Stimulated activated CD8-positive, alpha-beta memory T cell treated with anti-CD3 and anti-CD28 coated beads, Interleukin-4, amount 100 ng/mL, for 24 hours (primary cell): ENCODE results near the gene SLC23A2.
"Not testable (repeated sequence)": the region's sequence is repeated elsewhere in the genome, so short reads cannot be mapped to it uniquely, and the experiment has no call there.

Experiments
- DNase-seq: peaks from one replicate; pipeline ENCODE4 v3.0.0-alpha.2; 2020; ENCODE audit warnings: low read depth

Gene SLC23A2

GRCh38 chr20:4936392-4936850 lies 64.9 kb downstream of the SLC23A2 start:
- DNase-seq, result no peak

- DNase-seq, result no peak
Measured at GRCh38 chr20:4932061-4932460, 69.2 kb downstream of the SLC23A2 start.

GRCh38 chr20:4929686-4930397 lies 71.5 kb downstream of the SLC23A2 start:
- DNase-seq, result no peak

GRCh38 chr20:4926531-4927156 lies 74.7 kb downstream of the SLC23A2 start:
- no peak for DNase-seq

- DNase-seq, result no peak
Measured at GRCh38 chr20:4925842-4926530, 75.3 kb downstream of the SLC23A2 start.

- DNase-seq, result no peak
Measured at GRCh38 chr20:4924446-4924845, 76.9 kb downstream of the SLC23A2 start.

DNA sequence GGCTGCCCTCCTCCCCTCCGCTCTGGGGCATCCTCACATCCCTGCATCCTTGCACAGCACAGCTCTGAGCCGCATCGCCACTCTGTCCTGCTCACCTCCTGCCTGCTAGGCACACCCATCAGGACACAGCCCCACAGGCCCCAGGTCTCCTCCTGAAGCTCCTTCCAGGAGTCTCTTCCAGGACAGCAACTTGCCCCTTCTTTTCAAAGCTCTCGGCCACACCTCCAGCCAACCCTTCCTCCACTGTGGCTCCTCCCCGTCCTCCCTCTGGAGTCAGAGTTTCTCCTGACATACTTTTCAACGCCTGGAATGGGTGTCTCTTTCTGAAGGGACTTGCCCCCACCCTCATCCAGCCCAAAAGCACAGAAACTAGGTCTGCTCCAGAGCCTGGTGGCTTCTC lies 77.3 kb downstream of the SLC23A2 start:
- no peak for DNase-seq

GRCh38 chr20:4922186-4922585 lies 79.1 kb downstream of the SLC23A2 start:
- DNase-seq, result no peak

DNA sequence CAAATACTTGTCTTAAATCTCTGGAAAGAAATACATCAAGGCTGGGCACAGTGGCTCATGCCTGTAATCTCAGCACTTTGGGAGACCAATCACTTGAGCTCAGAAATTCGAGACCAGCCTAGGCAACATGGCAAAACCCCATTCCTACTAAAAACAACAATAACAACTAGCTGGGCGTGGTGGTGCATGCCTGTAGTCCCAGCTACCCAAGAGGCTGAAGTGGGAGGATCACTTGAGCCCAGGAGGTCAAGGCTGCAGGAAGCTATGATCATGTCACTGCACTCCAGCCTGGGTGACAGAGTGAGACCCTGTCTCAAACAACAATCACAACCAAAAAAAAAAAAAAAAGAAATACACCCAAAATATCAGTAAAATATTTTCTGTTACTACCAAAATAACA lies 80.0 kb downstream of the SLC23A2 start:
- not testable (repeated sequence) for DNase-seq

GRCh38 chr20:4920655-4921054 lies 80.7 kb downstream of the SLC23A2 start:
- DNase-seq, result no peak

- DNase-seq, result no peak
Measured at GRCh38 chr20:4920131-4920530, 81.2 kb downstream of the SLC23A2 start.

- no peak for DNase-seq
Measured at GRCh38 chr20:4919047-4919704, 82.1 kb downstream of the SLC23A2 start.

DNA sequence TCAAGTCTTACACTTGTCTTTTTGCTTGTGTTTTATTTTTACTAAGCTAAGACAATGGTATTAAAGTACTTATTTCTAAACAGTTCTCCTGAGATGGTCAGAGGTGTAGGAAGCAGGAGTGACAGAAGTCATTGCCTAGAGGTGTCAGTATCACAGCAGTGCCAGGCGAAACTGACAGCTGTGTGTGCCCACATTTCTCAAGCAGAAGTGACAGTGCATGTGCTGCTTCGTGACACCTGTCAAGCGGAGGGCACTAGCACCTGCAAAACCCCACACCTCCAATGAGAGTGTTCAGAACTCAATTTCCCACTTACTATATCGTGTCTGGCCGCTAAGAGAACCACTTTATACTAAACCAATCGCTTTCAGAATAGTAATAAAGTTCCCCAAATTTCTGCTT lies 82.8 kb downstream of the SLC23A2 start:
- no peak for DNase-seq

DNA sequence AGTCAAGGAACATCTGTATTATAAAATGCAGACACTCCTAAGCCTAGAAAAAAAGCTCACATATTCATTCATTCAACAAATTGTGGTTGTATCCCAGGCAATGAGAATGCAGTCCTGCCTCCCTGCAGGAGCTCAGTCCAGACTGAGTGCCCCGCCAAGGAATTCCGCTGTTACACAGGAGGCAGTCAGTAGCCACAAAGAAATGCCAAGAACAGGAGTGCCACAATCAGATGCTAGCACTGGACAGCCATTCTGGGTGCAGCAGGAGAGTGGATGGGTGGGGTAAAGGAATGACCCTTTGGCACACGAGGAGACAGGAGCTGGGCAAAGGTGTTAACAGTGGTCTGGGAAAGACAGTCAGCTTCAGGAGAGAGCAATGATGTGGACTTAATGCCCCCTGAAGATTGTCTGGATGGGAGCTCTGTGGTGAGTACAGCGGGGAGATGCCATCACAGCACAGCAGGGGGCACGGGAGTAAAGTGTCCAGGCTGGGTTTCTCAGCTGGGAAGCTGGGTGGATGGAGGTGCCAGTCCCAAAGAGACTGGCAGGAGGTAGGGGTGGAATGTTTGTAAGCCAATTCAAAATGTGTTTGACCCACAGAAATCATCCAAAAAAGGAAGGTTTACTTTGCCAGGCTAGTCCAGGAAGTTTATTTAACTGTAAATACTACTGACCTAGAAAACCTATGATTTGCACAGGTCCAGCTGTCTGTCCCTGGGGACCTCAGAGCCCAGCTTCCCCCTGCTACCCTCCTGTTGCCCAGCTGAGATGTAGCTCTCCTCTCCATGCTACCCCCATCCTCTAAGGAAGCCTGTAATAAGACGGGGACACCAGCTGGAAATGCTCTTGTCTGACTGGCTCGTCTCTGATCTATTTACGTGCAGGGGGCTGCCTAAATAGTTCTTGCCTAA lies 84.1 kb downstream of the SLC23A2 start:
- no peak for DNase-seq

DNA sequence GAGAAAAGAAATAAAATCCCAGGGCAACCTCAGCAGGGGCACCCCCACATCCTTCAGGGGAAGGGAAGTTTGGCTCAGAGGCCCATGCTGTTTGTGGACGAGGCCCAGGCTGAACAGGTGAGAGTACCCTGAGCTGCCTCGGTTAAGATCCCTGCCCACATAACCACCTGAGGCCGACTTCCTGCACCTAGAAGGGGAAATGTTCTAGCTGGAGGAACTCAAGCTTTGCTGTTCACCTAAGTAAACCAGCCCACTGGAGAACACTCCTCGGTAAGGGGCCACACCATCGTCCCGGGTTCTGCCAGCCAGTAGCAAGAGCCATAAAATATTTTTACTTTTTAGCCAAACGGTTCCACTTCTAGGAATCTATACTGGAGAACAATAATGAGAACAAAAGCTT lies 88.2 kb downstream of the SLC23A2 start:
- no peak for DNase-seq

DNA sequence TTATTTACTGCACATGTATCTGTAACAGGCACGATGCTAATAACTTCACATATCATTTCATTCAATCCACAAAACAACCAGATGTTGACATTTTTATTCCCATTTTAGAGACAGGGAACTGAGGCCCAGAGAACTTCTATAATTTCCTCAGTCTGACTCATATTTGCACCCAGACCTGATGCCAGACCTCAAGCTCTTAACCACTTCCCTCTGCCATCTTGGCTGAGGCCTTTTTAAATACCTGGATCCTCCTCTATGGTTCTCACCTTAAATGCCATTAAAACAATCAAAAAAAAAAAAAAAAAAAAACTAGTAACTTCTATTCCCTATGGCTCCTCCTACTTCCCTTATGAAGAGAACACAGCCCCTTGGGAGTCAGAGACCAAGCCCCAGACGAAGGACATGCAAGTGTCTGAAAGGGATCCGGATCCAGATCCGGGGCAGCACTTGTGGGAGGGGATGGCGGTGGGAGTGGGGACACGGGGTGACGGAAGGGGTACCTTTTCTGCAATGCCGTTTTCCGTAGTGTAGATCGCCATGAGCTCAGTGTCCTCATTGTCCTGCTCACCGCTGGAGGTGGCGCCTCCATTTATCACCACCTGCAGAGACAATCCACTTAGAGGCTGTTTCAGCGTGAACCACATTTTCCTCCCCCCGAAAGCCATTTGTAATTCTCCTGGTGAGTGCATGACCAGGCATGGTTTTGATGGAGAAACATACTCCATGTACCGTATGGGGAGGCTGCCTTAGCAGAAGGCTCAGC lies 88.7 kb downstream of the SLC23A2 start:
- DNase-seq, result no peak

- DNase-seq, result no peak
Measured at GRCh38 chr20:4910951-4911350, 90.4 kb downstream of the SLC23A2 start.

DNA sequence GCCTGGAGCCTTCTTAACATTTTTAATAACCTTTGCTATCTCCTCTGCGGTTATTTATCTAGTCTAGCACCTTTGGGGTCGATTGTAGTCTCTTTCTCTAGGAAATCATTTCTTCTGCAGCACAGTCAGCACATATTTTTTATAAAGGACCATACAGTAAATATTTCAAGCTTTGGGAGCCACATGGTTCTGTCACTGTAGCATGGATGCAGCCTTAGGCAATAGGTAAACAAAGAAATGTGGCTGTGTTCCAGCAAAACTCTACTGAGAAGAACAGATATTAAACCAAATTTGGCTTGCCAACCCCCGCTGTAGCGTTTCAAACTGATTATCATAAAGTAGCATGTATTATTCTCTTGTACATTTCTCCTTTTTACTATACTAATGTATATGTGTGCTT lies 95.7 kb downstream of the SLC23A2 start:
- no peak for DNase-seq

GRCh38 chr20:4905195-4905594 lies 96.1 kb downstream of the SLC23A2 start:
- no peak for DNase-seq

GRCh38 chr20:4904127-4904860 lies 97.0 kb downstream of the SLC23A2 start:
- DNase-seq, result no peak
